HEK293T (cell line): ENCODE results near the gene GRK1.

Experiments used
- BHLHE40 ChIP-seq: fragments of 450-650 bp; IDR thresholded peaks from 2 replicates; pipeline ENCODE4 v1.6.1; 2016; ENCODE audit warnings: mild to moderate bottlenecking, moderate library complexity, borderline replicate concordance
- FOXA1 ChIP-seq: fragments of 450-650 bp; IDR thresholded peaks from 2 replicates; pipeline ENCODE4 v1.6.1; 2016; ENCODE audit warnings: mild to moderate bottlenecking
- SP1 ChIP-seq: fragments of 450-650 bp; IDR thresholded peaks from 2 replicates; pipeline ENCODE4 v1.6.1; 2017

- TF ChIP-seq SP1, result no peak
- TF ChIP-seq FOXA1, result no peak
- TF ChIP-seq BHLHE40, result no peak
Observed at GRCh38 chr13:113744197-113745000, 77.4 kb downstream of the GRK1 start.
